Activated T-cell treated with anti-CD3 and anti-CD28 coated beads for 48 hours (primary cell): ENCODE results near the gene EML5.

Source experiments
- DNase-seq: peaks from one replicate; pipeline ENCODE4 v3.0.0-alpha.2; 2020; ENCODE audit warnings: low read depth

The EML5 gene

GRCh38 chr14:88707088-88707487 is 85.7 kb downstream of the EML5 start:
- no peak for DNase-seq

DNA sequence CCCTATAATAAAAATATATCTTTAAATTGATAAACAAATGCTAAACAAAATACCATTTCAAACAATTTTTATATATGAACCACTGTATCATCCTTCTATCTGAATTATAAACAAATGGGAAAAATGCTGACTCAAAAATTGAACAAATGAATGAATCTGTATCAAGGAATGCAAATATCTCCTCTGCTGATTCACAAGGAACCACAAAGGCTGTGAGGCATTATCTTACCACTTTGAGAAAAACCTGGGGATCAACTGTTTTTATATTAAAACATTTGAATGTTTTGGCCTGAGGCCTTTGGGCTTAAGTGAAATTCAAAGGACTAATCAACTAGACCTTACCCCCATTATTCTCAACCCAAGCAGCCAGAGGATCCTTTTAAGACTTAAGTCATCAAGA is 86.3 kb downstream of the EML5 start:
- DNase-seq, result no peak

- no peak for DNase-seq
Measured at GRCh38 chr14:88698651-88699050, 94.1 kb downstream of the EML5 start.

DNA sequence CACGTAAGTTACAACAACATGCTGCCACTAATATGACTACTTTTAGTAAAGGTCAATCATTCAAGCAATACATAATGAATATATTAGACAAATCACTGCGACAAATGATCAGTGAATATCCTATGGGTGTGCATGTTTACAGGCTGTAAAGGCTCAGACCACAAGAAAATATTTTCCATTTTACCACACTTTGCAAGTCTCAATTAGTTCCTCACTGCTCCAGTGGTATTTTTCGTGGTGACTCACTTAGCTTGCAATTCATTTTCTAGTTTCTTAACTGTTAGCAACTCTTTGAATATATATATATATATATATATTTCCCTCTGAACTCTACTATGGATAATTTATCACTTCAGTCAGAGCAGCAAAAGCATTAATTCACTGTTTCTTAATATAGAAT is 96.9 kb downstream of the EML5 start:
- DNase-seq, result no peak

DNA sequence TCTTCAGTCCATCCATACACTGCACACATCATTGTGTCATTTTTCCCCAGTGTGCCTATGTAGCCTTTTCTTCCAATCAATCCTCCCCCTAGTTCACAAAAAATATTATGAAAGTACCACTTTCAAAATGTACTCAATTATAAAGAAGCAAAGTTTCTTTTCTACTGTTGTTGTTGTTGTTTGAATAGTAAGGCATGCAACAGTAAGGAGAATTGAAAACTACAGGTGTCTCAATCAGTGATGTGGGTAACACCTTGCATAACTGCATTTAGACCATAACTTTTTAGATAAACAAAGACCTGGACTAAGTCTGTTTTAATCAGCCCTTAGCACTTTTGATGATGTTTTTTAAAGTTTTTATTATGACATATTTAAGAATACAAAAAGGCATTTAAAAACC is 104.4 kb downstream of the EML5 start:
- no peak for DNase-seq

DNA sequence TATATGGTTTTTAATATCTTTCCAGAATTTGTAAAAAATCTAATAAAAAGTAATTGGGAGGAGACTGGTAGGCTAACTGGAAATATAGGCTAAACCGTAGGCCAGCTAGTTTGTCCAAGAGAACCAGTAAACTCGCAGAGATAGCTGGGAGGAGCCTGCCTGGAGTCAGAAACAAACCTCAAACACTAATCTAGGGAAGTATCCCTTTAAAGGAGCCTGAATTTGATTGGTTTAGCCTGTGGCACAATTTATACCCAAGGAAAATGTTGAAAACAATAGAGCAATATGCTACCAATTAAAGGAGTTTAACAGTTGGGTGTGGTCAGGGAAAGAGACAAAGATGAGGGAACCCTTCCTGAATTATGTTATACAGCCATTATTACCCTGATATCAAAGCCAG is 109.6 kb downstream of the EML5 start:
- no peak for DNase-seq

DNA sequence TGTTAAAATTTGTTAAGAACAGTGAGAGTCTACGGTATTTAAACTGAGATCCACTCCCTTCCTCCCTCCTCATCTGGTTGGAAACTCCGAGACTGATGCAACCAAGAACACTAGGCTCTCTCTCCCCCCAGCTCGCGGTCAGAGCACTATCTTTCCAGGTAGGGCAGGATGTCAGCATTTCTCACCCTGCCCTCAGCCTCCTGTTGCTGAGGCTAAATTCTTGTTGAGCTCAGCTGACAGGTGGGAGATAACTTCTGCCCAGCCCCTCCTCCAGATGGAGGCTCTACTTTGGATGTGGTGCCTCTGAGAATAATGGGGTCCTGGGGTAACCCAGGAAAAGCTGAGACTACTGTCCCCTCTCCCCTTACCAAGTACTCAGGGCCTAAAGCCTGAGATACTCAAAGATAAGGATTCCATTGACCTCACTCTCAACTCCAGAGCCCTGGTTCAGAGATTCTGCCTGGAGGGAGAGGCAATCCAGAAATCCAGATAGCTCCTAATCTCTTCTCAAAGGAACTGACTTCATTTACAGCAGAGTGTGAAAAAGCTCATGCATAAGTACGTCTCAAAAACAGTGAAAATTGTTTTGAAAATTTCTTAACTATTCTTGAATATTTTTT is 110.1 kb downstream of the EML5 start:
- no peak for DNase-seq

DNA sequence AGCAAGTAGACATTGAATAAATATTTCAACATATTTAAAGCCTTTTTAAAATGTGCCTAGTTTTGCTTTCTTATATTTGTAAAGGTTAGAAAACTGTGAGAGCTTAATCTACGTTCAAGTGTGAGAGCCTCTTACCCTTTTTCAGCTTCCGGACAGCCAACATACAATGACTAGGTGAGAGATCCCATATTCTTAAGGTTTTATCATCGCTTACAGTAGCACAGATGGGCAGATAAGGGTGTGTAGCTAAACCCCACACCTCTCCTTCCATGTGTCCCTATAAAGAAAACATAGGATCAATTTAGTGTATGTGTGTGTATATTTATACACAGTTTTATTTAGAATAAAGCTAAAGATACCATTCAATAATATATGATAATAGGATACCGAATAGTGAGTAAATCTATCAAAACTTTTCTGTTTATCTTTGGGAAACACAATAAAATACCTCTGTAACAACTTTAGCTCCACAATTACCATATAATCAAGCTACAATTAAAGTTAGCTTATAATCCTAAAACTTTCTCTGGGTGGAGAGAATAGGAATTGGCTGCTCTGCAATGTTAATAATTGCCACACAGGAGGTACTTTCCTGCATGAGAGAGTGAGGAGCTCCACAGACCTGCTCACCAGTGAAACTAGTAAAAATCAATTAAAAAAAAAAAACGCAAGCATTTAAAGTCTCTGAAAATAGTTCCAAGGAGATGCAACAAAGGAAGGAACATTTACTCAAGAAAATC is 110.8 kb downstream of the EML5 start:
- DNase-seq, result no peak

DNA sequence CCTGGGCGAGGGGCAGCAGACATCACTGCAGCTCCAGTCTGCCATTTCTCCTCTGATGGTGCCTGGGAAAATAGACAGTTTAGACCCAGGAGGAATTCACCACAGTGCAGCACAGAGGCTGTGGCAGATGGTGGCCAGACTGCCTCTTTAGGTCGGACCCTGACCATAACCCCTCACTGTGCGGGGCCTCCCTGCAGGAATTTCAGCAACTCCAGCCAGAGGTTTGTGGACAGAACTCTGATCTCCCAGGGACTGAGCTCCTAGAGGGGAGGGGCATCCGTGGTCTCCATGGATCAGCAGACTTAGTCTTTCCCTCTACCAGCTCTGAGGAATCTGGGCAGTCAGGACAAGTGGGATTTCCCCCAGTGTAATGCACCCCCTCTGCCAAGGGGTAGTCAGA is 123.4 kb downstream of the EML5 start:
- no peak for DNase-seq

DNA sequence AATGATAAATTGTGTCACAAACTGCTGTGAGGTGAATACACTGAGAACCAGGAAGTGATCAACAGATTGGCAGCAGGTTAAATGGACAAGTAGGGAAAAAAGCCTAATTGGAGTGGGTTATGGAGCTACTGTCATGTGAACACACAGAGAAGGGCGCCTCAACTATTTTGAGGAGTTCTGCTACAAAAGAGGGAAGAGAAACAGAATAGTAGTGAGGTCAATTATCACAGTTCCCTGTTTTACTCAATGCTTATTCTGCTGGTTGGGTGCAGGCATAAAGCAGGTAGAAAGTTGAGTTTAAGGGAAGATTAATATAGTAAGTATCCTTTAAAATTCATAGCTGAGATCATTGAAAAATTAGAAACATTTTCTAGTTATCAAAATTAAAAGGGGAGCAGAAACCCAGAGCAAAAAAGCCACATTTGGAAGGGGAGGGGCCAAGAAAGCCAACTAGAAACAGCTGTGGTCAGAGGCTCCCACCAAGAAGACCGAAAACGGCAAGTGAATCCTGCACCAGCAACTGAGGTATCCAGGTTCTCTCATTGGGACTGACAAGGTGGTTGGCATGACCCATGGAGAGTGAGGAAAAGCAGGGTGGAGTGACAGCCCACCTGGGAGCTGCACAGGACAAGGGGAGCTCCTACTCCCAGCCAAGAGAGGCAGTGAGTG is 124.2 kb downstream of the EML5 start:
- DNase-seq, result no peak

DNA sequence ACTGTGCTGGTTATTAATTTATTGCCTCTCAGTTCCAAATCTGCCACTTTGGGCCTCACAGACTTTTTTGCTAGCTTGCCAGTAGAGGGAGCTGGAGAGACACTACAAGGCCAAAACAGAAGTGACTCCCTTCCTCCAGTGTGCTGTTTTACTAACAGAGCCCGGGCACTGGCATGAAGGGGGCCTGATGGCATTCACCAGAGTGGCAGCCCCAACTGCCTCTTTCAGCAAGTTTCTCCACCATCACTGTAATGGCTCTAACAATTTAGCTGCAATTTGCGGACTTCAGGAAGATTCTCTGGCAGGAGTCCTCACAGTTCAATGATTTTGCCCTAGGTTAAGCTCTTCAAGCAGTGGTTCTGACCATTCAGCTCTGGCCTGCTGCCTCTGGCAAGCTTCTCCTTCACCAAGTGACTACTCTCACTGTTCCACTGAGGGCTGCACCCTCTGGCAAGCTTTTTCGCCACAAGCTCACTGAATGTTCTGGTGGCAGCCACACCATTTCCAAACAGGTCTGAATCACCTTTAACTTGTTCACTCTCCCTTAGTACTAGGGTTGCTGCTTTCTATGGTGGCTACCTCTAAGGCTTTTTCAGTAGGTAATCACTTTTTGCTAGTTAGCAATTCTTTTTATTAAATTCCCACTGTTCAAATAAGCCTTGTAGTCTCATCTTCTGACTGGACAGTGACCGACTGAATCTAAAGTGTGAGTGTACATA is 125.0 kb downstream of the EML5 start:
- peak; percentile 5 for DNase-seq

GRCh38 chr14:88660056-88660455 is 132.7 kb downstream of the EML5 start:
- no peak for DNase-seq

DNA sequence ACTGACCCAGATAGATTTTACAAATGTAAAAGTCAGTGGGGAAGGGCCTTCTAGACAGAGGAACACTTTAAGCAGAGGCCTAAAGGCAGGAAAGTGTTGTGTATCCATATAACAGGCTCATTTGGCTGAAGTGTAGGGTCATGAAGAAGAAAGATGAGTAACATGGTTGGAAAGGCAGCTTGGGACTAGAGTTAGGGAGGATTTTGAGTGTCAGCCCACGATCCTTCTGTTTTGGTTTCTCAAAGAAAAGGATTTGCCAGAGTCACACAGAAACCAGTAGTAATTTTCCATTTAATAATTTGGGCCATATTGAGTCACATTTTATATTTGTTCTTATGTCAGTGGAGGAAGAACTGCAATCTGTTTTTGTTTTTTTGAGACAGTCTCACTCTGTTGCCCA is 153.5 kb downstream of the EML5 start:
- no peak for DNase-seq

DNA sequence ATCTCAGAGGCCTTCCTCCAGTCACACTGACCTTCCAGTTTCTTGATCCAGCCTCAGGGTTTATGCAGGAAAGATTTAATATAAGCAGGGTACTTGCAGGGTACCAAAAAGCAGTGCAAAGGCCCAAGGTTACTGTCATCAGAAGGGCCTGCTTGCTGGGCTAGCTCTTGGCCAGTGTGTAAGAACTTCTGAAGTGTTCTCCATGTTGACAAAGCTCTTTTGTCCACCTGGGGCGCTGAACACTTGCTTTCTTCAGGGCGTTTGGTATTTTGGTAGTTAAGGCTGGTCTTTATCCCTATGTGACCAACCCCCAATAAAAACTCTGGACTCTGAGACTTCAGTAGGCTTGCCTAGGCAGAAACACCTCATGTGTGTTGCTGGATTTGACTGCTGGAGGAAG is 160.2 kb downstream of the EML5 start:
- DNase-seq, result no peak

GRCh38 chr14:88631091-88631490 is 161.7 kb downstream of the EML5 start:
- no peak for DNase-seq

DNA sequence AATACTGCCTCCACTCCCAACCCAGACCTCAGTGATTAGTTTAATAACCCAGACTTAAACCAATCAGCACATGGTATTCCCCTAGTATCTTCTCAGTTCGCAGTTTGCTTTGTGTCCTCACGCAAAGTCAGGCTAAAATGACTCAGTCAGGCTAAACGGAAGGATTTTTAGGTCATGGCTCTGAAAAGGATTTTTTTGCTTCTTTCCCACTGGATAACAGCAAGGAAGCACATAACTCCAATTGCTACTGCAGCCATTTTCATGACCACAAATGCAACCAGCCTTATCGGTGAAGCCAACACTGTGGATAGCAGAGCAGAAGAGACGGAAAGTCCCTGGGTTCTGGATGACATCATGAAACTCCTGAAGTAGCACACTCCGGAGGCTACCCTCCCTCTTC is 162.2 kb downstream of the EML5 start:
- no peak for DNase-seq

GRCh38 chr14:88628462-88628861 is 164.3 kb downstream of the EML5 start:
- no peak for DNase-seq

GRCh38 chr14:88628033-88628432 is 164.7 kb downstream of the EML5 start:
- DNase-seq, result no peak

- no peak for DNase-seq
Measured at GRCh38 chr14:88625671-88626070, 167.1 kb downstream of the EML5 start.

GRCh38 chr14:88621100-88621499 is 171.7 kb downstream of the EML5 start:
- no peak for DNase-seq

DNA sequence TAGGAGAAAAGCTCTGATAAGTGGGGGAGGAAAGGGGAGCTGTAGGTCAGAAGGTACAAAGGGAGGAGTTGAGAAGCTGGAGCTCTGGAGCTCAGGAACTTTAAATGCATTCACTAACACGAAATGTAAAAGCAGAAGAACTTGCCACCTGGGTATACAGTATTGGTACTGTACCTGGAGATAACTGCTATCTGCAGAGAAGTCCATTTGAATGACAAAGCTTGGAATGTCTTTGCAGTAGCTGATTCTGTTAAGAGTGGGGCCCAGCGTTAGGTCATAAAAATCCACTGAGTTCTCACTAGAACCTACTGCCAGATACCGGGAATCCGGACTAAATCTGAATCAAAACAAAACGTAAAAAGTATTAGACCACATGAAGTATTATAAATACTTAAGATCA is 174.3 kb downstream of the EML5 start:
- no peak for DNase-seq

DNA sequence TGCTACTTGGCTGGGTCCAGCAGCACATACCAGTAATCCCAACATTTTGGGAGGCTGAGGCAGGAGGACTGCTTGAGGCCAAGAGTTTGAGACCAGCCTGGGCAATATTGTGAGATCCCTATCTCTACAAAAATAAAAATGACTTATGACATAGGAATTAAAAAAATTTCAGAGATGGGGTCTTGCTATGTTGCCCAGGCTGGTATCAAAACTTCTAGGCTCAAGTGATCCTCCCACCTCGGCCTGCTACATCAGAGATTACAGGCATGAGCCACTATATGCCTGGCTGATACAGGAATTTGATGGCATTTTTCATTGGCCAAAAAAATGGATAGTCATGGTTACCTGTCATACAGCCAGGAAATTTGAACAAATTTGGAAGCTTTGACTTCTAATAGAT is 175.3 kb downstream of the EML5 start:
- no peak for DNase-seq

- no peak for DNase-seq
Measured at GRCh38 chr14:88616697-88617096, 176.1 kb downstream of the EML5 start.
